SKM-1 (cell line): ENCODE measurements around the gene KEL.

Source experiments
- DNase-seq: peaks from one replicate; lab custom pipeline; 2025; ENCODE audit not compliant: unreplicated experiment; lab: John Stamatoyannopoulos, UW

KEL gene

GRCh38 chr7:142899661-142900060 is 62.5 kb downstream of the KEL start:
- no peak for DNase-seq

GRCh38 chr7:142898377-142899170 is 63.6 kb downstream of the KEL start:
- DNase-seq = no peak

- DNase-seq = no peak
These were observed 64.5 kb downstream of the KEL start for GRCh38 chr7:142897691-142898090.

- no peak for DNase-seq
These were observed 65.3 kb downstream of the KEL start for GRCh38 chr7:142896741-142897379.

GRCh38 chr7:142896151-142896550 is 66.0 kb downstream of the KEL start:
- DNase-seq = no peak

- DNase-seq = no peak
These were observed 67.1 kb downstream of the KEL start for GRCh38 chr7:142894985-142895593.

GRCh38 chr7:142894112-142894984 is 67.8 kb downstream of the KEL start:
- DNase-seq = no peak

GRCh38 chr7:142892951-142893350 is 69.2 kb downstream of the KEL start:
- DNase-seq = no peak

GRCh38 chr7:142891490-142892082 is 70.6 kb downstream of the KEL start:
- no peak for DNase-seq
